NCI-H524 (cell line): ENCODE measurements around the gene PHACTR3.
"Not testable (repeated sequence)": the region's sequence is repeated elsewhere in the genome, so short reads cannot be mapped to it uniquely, and the experiment has no call there.

Source experiments
- DNase-seq, 2 experiments: peaks; one replicate each; lab custom pipeline; 2025; lab: John Stamatoyannopoulos, UW

Gene PHACTR3

DNA sequence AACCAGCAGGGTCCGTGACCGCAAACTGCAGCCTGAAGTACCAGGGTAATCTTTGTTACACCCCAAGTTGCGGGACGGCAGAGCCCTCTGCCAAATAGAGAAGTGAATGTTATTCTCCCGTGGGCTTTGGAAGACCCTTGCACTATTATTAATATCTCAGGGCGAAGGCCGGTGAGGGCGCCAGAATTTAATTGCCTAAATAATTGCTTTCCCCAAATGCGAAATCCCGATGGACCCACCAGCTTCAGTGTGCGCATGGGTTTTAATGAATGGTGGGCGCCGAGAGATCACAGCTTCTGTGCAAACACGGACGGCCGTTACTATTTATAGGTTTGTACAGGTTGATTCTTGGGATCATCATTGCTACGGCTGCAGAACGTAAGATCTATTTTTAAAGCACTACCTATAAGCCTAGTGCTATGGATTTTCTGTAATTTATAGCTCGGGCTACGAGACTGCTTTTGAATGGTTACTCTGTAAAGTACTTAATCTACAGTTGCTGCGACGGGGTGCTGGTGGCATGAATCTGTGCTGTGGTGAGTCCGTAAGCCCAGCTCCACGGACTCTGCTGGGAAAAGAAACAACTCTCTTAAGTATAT lies 15.2 kb upstream of the PHACTR3 start:
- no peak for DNase-seq

DNA sequence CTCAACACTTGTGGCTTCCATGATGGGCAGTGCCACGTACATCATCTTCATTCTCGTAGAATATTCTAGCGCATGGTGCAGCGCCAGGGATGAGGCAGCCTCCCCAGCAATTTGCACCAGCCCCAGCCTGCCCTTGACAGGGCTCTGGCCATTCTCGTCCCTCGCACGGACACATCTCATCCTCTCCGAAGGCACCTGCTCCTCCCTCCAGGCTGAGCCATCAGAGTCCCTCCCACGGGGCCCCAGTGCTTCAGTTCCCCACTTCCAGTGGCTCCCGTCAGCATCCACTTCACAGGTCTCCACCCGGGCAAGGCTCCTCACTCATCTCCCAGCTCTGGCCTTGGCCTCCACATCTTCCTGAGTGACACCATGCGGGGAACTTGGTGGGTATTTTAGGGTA lies 13.3 kb upstream of the PHACTR3 start:
- no peak for DNase-seq

- no peak for DNase-seq
These were observed 7.7 kb upstream of the PHACTR3 start for GRCh38 chr20:59596690-59597089.

- no peak for DNase-seq
These were observed 7.1 kb upstream of the PHACTR3 start for GRCh38 chr20:59597240-59597639.

DNA sequence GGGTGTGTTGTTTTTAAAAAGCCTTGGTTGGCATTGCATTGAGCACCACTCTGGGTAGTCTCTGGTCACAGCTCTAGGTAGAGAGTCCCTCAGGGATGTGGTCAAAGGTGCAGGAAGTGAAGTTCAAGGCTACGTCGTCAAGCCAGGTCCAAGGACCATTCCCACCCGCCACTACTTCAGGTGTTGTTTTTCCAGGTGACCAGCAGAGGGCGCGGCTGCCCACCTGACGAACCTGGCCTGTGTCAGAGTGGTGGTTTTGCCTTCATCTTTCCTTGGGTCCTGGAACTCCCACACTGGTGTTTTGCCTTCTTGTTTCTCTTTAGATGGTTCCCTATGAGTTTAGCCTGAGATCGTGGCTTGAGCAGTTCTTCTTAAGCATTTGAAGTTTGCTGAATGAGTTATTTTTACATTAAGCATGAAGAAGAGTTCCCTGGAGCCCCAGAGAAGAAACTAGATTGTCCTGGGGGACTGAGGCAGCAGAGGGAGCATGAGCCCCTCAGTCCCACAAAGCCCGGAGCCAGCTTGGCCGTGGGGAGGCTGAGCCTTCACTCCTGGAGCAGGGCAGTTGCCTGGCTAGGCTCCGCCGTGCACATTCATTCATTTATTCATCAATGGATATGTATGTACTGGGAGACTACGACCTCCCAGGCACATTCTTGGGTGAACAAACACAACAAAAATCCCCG lies 5.6 kb upstream of the PHACTR3 start:
- DNase-seq, result peak; percentile 28 to 51

DNA sequence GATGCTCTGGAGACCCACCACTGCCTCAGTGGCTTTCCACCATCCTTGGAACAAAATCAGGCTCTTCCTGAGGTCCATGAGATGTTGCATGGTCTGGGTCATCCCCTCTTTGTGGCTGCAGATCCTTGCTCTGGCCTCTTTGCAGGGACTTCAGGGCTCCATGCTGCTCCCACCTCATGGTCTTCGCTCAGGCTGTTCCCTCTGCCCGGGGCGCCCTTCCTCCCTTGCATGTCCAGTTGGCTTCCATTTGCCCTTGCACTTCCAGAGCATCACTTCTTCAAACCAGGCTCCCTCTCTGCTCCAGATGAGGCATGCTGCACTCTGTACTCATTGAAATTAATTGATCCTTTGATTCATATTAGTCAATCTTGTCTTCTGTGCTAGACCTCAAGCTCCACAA lies 4.4 kb upstream of the PHACTR3 start:
- DNase-seq, result no peak

DNA sequence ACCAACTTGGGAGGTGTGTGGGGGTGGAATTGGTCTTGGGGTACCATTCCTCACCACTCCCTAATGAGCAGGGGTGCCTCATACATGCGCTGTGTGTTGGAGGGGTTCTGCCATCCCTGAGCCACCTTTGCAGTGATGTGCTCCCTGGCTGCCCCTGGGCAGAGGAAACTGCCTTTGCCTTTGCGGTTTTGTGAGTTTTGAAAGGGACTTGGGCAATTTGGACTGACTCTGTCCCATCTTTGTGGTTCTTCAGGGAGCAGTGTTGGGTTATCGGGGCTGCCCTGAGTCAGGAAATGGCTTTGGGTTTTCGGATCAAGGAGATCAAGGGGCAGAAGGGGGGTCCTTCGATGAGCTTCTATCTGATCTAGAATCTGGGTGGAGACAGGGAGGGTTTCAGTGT lies 3.9 kb upstream of the PHACTR3 start:
- no peak for DNase-seq

- DNase-seq, result no peak
These were observed 1.7 kb upstream of the PHACTR3 start for GRCh38 chr20:59602546-59603080.

DNA sequence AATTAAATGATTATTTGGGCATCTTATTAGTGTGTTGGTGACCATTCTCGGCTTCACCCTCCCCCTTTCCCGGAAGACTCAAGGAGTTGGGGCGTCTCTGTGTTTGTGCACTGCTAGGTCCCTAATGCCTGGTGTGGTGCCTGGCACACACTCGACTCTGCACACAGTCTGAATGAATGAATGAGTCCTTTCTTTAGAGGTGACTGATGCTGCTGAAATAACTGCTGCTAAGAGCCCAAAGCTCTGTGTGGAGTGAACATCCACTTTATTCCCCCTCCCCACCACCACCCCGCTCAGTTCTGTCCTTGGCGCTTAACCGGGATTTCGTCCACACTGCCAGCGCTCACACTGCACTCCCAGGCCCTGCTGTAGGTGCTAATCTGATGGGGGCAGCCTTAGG lies 1.2 kb upstream of the PHACTR3 start:
- no peak for DNase-seq

DNA sequence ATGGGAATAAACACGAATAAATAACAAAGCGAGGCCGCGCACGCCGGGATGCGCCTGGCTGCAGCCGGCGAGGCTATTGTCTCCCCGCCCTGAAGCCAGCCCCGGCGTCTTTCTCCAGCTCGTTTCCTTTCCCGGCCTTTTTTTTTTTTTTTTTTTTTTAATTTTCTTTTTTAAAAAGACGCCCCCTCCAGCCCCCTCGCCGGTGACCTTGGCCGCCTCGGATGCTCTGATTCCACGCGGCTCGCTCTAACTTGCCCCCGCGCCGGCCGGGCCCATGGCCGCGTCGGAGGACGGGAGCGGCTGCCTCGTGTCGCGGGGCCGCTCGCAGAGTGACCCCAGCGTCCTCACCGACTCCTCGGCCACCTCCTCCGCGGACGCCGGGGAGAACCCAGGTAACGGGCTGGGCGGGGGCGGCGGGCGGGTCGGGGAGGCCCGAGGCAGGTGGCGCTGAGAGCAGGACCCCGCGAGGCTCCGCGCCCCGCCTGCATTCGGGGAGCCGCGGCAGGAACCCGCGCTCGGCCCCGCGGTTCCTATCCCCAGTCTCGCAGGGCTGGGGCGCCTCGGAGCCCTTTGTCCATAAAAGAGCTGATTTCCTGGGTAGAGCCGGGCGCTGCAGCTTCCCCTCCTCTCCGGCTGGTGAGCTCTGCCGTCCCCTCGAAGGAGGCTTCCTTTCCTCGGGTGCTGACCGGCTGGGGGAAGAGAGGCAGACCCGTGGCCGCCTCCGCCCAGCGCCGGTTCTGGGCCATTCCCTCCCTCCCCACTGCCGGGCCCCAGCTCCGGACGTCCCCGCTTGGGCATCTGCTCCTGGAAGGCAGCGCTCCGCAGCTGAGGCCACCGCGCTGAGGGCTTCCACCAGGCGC lies 631 bp downstream of the PHACTR3 start:
- no peak for DNase-seq

DNA sequence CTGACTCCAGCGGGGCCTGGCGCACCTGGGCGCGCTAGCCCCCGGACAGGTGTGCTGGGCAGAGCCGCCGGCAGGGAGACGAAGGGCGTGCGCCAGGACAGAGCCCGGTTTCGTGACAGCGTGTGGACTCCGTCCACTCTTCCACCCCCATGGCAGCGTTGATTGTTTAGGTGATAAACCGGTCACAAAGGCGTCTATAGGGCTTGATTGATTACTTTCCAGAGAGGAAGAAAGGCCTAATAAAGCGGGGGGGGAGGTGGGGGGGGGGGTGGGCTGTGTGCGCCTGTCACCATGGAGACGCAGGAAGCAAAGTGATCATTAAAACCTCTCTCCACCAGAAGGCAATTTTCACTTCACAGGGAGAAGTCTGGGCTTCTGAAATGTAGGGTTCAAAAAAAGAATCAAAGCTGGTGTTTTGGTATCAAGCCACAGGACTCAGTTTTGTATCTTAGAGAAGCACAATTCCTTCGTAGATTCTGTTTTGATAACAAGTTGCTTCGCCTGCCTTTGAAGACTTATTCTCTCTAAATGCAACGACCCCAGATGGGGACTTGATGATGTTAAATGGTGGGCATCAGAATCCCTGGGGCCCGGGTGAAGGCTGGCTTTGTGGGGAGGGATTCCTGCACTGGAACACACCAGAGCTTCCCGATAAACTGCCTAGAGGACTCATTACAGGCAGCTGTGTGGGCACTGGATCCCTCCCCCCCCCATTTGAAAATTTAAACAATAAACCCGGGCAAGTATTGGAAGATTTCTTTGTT lies 1.4 kb downstream of the PHACTR3 start:
- peak in 1 of 2 experiments; percentile 30 for DNase-seq

GRCh38 chr20:59606566-59606965 lies 2.2 kb downstream of the PHACTR3 start:
- no peak for DNase-seq

DNA sequence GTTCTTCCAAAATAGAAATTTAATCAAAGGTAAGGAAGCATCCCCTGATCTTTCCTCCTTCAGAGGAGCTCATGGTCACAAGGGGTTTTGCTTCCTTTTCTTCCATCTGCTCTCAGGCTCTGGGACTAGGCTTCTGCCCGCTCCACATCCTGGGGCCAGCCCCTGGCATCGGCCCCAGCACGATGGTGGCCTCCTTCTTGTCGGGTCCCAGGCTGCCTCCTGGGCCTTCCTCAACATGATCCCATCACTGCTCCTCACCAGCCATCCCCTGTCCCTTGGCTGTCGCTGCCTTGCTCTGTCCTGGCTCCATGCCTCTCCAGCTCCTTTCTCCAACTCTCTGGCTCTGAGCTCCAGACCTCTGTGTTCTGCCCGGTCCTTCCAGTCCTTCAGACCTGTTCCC lies 4.1 kb downstream of the PHACTR3 start:
- DNase-seq, result no peak

DNA sequence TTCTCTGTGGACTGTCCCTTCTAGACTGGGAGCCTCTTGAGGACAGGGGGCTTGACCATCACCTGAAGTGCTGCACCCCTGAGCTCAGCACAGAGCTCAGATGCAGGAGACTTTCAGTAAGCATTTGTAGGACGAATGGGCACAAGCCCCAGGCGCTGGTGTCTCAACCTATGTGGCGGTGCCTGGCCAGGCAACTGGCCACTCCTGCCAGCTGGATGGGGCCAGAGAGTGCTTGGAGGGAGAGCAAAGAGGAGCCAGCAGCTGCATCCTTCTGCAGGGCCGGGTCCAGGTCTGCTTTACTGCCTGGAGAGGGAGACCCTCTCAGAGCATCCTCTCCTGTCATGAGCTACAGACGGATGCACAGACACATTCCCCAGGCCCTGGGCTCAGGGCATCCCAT lies 4.5 kb downstream of the PHACTR3 start:
- no peak for DNase-seq

GRCh38 chr20:59611286-59611685 lies 6.9 kb downstream of the PHACTR3 start:
- no peak for DNase-seq

DNA sequence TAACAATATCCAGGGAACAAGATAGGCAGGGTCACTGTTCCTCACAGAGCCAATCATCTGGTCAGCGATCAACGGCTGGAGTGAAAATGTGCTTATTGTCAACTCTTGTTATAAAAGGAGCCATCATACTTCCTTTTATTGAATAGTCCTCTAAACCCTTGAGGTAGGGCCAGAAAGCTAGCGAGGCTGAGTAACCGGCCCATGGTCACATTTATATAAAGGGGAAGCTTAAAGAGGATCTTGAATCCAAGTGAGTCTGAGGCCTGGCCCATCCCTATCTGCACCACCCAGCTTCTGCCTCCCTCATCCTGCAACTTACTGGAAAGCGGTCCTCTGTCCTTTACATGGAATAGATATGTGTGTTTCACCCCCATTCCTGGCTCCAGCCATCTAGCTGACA lies 9.5 kb downstream of the PHACTR3 start:
- no peak for DNase-seq

DNA sequence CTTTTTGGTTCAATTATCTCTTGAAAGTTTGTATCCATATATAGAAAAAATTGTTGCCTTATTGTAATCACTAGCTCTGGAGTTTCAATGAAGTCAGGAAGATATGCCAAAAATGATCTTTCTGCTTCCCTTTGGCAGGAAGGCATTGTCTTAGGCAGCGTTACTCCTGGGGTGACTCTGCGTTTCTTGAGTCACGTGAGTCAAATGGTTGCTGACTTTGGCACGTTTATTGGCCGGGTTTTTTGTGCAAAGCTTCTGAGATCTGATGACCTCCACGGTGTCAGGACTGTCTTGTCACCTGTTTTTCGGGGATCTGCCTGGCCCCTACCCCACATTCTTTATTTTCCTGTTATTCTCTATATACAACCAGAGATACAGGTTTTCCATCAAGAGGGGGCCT lies 10.4 kb downstream of the PHACTR3 start:
- no peak for DNase-seq

- no peak for DNase-seq
These were observed 12.0 kb downstream of the PHACTR3 start for GRCh38 chr20:59616306-59616705.

DNA sequence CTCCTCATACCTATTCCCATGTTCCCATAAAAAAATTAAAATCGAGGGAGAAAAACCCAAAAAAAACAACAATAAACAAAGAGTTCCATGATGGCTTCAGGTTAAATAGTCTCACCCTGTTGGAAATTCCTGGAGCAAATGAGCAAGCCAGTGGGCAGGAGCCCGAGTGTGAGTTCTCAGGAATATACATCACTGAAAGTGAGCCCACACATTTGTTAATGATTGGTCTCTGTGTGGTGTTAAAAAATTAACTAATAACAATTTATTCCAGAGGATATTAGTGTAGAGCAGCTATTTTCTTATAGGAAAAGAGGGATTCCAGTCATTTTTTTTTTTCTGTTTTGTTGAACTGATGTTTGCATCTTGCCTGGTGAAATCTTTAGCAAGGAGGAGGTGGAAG lies 12.9 kb downstream of the PHACTR3 start:
- no peak for DNase-seq

- no peak for DNase-seq
These were observed 13.8 kb downstream of the PHACTR3 start for GRCh38 chr20:59618131-59618530.

DNA sequence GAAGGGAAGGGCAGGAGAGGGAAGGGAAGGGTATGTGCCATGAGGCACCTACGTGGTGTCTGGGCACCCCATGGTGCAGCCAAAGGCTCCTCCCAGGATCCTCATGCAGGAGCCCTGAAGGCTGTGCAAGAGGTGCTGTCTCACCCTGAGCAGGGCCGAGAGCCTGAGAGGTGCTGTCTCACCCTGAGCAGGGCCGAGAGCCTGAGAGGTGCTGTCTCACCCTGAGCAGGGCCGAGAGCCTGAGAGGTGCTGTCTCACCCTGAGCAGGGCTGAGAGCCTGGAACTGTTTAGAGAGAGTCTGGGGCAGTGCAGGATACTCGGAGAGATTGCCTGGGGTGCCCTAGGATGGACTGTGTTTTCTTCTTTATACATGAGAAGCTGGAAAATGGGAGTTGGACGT lies 14.2 kb downstream of the PHACTR3 start:
- DNase-seq, result not testable (repeated sequence)

GRCh38 chr20:59620860-59621505 lies 16.6 kb downstream of the PHACTR3 start:
- no peak for DNase-seq
